GM21723 (cell line): ENCODE measurements around the gene IGFALS.

Experiments
- ATAC-seq: cut with Tn5 transposase; IDR thresholded peaks from one replicate; pipeline ENCODE4 v1.9.1; 2021; ENCODE audit warnings: mild to moderate bottlenecking, moderate library complexity; ENCODE audit not compliant: unreplicated experiment

IGFALS gene

DNA sequence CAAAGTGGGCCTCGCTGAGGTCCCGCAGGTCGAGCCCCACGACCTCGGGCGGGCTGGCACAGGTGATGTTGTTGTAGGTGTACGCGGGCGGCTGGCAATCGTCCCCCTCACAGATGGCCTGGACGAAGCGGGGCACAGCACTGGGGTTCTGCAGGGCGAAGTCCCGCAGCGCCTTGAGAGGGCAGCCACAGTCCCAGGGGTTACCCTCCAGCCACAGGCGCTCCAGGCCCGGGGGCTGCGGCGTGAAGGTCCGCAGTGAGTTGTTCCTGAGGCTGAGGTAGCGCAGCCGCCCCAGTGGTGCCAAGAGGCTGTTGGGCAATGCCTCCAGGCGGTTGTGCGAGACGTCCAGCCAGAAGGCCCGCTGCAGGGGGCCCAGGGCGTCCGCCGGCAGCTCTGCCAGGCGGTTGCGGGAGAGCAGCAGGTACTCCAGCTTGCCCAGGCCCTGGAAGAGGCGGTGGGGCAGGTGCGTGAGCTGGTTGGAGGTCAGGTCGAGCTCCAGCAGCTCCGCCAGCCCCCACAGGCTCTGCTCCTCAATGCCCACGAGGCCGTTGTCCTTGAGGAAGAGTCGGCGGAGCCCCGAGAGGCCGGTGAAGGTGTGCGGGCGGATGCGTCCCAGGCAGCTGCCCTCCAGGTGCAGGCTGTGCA is 2.8 kb downstream of the IGFALS start:
- ATAC-seq: no peak

DNA sequence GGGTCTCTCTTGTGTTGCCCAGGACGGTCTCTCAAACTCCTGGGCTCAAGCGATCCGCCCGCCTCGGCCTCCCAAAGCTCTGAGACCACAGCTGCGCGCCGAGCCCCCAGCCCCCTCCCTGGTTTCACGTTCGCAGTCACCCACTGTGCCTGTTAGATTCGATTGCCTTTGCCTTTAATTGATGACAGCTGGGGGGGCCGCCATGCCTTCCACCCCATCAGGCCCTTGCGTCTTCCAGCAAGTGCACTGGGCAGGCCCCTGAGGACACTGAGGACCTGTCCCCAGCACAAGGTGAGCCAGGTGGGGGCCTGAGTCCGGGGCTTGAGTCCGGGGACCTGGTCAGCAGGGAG is 3.3 kb downstream of the IGFALS start:
- ATAC-seq: no peak

DNA sequence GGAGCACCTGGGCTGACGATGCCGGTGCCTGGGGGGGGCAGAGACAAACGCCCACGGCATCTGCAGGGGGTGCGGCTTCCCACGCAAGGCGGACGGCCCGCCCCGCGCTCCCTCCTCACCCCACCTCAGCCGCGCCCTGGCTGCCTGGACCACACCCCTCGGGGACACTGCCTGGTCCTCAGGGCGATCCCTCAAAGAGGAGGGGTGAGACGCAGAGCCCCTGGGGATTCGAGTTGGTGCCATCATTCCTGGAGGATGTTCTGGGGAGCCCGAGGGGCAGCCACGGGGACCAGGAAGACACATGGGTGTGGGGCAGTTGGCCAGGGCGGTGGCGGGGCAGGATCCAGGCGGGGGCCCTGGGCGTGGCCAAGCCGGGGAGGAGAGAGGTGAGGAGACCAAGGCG is 3.9 kb downstream of the IGFALS start:
- ATAC-seq: no peak

DNA sequence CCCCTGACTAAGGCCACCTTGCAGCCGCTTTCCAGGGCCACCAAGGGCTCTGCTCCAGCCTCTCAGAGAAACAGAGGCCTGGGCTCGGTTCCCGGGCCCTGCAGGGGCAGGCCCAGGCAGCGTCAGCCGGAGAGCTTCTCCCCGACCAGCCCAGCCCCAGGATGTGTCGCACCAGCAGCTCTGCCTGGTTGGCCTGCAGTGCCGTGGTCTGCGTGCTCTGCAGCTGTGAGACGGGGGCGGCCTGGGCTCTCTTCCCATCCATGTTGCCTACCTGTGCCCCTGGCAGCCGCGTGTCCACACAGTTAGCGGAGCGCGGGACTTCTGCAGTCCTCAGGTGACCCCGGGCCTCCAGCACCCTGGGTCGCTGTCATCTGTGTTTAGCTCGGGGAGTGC is 4.8 kb downstream of the IGFALS start:
- ATAC-seq: no peak

DNA sequence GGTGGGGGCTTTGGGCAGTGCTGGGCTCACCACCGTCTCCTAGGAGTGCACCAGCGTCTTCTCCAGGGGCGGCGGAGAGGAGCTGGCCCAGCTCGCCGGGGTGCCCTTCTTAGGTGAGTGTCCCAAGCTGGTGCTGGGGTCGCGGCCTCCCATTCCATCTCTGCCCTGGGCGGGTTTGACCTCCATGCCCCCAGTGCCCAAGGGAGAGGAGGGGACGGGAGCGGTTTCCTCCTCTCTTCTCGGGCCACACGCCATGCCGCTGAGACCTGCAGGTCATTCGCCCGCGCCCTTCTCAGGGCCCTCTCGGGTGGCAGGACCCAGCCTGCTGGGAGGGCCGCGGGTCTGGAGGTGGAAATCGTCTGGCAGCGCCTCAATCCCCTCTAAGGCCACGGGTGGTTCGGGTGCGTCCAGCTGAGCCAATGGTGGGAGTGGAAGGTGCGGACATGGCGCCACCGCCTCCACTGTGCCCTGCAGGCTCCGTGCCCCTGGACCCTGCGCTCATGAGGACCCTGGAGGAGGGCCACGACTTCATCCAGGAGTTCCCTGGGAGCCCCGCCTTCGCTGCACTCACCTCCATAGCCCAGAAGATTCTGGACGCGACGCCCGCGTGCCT is 5.3 kb downstream of the IGFALS start:
- ATAC-seq: no peak

DNA sequence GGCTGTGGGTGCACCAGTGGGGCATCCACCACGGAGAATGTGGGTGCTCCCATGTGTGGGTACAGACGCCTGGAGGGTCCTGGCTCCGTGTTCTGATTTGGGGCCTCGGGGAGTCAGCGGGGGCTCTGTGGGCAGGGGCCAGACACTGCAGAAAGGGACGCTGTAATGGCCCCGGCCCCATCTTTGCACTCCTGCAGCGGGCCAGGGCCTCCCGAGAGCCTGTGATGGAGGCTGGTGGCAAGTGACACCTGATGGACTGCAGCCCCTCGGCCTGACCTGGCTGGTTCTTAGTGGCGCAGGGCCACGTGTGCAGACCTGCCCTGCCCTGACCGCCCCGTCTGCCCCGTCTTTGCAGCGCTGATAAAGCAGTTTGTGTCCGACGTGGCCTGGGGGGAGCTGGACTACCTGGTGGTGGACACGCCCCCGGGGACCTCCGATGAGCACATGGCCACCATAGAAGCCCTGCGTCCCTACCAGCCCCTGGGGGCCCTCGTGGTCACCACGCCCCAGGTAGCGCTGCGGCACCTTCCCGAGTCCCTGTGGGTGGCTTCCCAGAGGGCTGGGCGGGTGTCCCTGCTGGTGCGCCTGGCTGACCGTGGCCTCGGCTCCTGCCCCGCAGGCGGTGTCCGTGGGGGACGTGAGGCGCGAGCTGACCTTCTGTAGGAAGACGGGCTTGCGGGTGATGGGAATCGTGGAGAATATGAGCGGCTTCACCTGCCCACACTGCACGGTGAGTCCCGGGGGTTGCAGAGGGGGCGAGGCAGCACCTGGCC is 6.0 kb downstream of the IGFALS start:
- ATAC-seq: no peak

DNA sequence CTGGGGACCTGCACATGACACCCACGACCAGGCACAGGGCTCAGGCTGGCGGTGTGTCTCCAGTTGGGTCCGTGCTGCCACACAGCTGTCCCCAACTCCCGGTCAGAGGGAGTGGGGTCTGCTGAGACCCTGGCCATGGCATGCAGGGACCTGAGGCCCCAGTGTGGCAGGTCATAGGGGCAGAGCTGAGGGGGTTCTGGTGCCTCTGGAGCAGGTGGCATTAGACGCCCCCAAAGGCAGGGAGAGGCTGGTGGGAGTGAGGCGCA is 6.5 kb downstream of the IGFALS start:
- no peak for ATAC-seq

DNA sequence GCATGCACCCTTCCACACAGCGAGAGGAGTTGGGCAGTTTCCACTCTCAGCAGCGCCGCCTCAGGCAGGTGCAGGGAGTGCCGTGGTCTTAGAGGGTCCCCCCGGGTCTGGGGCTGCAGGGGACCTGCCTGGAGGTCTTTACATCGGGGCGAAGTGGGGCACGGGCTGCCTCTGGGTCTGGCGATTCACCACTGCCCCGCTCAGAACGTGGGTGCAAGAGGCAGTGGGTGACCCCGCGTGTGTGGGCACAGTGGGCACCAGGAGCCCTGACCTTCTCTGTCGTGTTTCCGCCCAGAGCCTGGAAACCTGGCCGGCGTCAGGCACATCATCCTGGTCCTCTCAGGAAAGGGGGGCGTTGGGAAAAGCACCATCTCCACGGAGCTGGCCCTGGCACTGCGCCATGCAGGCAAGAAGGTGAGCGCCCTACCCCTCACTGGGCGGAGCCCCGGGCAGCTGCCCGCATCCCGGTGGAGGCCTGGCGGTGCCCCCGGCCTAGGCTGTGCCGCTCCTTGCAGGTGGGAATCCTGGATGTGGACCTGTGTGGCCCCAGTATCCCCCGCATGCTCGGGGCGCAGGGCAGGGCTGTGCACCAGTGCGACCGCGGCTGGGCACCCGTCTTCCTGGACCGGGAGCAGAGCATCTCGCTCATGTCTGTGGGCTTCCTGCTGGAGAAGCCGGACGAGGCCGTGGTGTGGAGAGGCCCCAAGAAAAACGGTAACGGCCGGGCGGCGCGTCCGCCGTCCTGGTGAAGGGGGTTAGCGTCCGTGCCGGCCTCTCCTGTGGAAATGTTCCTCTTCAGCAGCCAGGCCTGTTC is 7.1 kb downstream of the IGFALS start:
- no peak for ATAC-seq

DNA sequence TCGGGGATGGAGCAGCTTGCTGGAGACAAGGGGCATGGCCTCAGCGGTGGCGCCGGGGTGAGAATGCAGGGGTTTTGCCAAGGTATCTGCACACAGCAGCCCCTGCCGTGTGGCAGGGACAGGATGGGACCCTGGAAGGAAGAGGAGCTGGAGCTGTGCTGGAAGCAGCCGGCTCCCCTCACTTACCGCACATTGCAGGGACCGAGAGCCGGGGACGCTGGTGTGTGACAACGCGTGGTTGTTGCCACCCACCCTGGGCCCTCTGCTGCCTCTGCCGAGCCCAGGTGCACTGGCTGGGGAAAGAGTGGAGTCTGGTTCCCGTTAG is 7.7 kb downstream of the IGFALS start:
- no peak for ATAC-seq

DNA sequence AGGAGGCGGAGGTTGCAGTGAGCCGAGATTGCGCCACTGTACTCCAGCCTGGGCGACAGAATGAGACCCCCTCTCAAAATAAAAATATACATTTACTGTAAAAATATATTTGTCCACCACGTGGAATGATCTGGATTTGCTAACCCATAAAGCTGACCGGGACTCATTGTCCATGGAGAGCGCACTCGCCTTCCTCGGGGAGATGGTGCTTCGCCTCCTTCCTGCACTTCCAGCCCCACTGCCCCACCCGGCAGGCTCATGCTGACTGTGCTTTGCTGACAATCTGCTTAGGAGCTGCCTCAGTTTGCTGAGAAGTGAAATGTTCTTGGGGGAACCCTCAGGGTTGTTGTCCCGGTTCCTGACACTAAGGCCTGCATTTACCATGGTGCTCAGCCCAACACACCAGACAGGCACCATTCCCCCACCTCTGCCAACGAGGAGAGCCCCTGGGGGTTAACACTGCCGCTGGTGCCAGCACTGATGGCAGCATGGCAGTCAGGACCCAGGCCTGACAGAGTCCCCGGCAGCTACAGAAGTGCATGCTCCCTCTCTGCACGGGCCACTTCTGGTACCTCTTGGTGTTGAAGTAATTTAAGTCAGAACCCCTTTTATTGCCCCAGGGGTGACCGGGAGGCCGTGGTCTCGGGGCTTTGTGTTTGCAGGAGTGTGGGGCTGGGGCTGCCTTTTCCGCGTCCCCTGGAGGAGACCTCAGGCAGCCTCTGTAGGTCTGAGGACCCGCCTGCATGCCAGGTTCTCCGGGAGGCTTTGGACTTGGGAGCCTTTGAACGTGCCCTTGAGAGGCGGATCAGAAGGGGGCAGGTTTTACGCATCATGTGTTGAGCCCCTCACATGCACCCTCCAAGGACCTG is 8.3 kb downstream of the IGFALS start:
- ATAC-seq: no peak

DNA sequence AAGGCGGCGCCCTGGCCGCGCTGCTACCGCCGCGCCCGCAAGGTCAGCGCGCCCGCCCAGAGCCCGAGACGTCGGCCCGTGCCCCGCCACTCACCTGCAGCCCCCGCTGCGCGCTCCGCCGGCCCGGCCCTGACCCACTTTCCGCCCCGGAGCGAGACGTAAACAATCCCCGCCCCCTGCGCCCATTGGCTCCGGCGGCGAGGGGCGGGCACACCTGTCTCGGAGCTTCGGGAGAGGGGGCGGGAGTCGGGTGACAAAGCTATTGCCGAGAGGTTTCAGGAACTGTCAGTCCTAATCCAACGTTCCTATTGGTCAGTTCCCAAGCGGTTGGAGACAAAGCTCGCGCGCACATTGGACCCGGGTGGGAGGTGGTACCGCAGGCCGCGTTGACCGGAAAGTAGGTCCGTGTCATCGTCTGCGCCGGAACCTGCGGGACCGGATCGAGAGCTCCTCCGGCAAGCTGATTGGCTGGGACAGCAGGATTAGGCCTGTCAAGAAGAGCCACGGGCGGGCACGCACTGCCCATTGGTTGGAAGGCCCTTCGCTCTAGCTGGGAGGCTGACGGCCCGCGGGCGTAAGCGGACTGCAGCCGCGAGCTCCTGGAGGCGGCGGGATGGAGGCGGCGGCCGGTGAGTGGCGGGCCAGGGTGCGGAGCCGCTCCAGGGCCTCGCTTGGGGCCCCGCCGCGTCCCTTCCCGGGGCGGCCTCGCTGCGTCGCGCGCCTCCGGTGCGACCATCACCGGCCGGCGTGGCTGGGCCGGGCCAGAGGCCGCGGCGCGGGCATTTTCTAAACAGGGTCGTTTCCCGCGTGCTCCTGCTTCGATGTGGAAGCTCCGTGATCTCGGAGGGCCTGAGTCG is 10.9 kb downstream of the IGFALS start, which contains the start of the genes NUBP2 and SPSB3:
Gene NUBP2 (plus strand): TSS at position 553 of the 857 bp plus-strand sequence. CDS start 61 bp downstream, at position 614.
Gene SPSB3 (minus strand): TSS at position 164 of the 857 bp plus-strand sequence. CDS start 1,088 bp downstream, outside the sequence.
- peak; percentile 83 for ATAC-seq

DNA sequence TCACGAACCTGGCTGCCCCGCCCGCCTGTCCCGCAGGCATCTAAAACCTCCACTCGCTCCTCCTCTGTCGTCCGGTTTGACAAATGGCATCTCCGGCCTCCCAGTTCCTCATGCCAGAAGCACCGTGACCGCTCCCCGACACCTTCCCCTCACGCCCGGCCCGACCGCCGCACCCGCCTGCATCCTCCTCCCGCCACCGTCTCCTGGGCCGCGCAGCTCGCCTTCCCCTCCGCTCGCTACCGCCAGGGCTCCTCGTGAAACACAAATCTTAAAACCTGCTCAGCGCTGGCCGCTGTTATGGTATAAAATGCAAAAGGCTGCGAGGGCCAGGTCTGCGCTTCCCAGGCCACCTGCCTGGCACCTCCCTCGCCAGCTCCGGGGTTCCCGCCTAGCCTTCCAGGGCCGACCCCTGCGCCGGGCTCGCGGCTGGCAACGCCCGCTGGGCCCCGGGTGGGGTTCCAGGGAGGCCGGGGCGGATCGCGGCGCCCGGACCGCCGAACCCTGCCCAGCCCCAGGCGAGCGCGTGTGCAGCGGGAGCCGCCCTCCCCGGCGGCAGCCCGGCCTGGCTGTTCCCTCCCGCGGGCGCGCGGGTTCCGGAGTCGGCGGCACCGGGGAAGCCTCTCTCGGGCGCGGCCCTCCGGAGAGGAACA is 11.6 kb downstream of the IGFALS start:
- peak; percentile 10 for ATAC-seq

DNA sequence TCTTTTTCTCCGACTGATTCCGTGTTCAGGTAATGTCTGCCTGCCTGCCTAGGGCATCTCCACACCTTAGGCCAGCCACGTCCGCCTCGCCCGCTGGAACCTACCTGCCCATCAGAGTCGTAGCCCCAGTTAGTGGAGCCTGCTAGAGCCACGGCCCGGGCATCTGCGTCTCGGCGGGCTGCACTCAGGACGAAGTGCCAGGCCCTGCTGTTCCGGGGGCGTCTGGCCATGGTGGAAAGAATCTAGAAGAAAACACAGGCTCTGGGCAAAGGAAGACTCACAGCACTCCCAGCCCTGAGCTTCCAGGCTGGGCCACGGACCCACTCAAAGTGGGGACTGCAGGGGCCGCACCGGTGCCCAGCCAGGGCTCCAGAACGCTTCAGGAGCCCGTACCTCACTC is 12.3 kb downstream of the IGFALS start:
- no peak for ATAC-seq

DNA sequence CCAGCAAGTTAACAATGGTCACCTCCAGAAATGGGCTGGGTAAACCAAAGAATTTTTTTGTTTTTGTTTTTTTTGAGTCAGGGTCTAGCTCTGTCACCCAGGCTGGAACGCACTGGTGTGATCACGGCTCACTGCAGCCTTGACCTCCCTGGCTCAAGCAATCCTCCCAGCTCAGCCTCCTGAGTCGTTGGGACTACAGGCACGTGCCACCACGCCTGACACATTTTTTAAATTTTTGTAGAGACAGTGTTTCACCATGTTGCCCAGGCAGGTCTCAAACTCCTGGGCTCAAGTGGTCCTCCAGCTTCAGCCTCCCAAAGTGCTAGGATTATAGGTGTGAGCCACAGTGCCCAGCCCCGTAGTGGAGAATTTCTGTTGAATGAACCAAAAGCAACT is 12.8 kb downstream of the IGFALS start:
- no peak for ATAC-seq

DNA sequence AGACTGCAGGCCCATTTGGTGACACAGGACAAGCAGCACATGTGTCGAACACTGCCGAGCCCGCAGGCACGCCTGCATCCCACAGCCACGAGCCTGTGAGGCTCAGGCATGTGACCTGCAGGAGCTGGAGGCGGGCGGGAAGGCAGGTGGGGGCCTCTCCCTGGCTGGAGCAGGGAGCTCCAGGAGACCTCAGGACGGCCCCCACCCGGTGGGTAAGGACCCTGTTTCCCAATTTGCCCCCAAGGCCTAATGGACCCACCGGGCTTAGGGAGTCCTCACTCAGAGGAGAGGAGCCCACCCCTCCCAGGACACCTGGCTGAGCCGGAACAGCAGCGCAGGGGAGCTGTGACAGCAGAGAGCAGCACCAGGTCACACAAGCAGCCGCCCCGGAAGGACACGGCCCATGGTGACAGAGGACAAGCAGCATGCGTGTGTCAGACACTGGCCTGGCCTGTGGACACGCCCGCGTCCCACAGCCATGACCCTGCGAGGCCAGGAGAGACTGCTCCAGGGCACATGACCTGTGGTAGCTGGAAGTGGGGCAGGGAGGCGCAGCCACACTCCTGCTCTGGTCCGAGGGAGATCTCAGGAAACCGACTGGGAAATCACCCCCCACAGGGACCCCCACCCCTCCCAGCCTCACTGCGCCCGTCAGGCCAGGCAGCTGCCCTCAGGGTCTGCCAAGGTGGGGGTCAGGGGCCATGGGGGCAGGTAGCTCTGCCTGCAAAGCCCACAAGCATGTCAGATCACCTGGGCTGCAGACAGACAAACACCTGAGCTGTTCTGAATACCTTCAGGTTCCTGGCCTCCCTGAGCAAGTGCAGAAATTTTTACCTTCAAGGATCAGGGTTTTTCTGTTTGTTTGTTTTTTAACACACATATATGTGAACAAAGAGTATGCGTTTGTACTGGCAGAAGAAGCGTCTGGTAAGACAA is 13.5 kb downstream of the IGFALS start:
- ATAC-seq: no peak

DNA sequence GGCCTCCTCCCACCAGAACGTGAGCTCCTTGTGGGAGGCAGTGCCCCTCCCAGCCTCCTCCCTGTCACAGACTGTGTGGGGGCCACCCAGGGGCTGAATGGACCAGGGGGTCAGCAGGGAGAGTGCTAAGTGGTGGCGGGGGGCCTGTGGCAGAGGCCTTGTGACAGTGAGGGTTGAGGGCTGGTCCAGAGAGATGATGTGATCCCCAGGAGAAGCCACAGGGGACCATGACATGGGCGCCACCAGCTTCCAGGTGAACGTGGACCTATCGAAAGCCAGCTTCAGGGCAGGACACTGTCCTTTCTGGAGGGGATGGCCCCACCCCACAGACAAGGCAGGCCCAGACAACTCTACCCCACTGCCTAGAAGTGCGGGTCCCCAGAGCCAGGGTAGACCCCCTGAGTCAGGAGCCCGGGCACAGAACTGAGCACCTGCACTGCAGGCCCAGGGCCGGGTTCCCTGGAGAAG is 14.2 kb downstream of the IGFALS start:
- ATAC-seq: no peak

DNA sequence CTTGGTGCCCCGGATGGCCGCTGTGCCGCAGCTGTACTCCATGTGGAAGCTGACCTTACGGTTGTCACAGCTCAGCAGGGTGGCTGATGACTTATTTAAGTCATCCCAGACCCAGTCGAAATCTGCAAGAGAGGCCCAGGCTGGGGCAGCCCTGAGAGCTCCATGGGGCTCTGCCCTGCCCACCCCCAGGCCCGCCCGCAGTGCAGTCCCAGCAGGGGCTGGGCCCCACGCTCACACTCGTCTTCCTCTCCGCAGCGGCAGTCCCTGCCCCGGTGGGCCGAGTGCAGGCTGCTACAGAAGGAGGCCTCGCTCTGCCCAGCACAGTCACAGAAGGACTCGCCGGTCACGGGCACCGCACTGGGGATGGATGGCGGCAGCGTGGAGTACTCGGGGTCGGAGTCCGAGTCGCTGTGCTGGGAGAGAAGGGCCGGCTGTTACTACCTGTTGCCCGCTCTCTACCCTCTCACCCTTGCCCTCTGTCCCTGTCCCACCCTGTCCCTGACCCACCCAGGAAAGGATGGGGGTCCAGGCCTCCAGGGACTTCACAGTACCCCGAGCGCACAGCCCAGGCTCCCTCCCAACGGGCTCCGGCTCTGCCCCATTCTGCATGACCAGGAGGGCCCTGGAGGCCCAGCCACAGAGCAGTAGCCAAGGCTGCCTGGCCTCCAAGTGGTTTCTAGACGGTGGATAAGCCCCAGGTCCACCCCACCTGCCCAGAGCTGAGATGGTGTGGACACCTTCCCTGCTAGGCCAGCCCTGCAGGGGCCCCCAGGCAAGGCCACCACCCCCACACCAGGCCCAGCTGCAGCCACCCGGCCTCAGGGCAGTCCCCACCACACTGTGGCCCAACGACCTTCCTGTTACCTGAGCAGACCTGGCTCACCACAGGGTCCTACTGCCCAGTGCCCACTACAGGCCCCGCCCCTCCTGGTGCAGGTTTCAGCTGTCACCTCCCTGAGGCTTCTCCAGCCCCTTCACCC is 15.0 kb downstream of the IGFALS start:
- ATAC-seq: no peak
